ENCODE measurements around the gene CDC42SE1. TPM values are rescaled to one million over a fixed set of nuclear protein-coding genes. Genes with fewer than 3 reads are reported as not detected.

Gene CDC42SE1
- total and polyA plus RNA-seq, 9 of the 15 experiments (the other 6 are each of a cell fraction or from before 2014, with no cell fraction given), result 78.1 to 189 (median 114) TPM

GRCh38 chr1:151060657-151061421, 1.4 kb upstream of the CDC42SE1 start (continued):
- TF ChIP-seq ARID4B (CRISPR knock-in tag; IDR thresholded peaks at IDR 0.05), result no peak
- TF ChIP-seq SMAD4 (CRISPR knock-in tag; conservative IDR thresholded peaks at IDR 0.05), result 0 out of 2 replicates have a peak, but pooled peaks have one; percentile 23
- peak; percentile 73 for TF ChIP-seq NFE2 (IDR thresholded peaks at IDR 0.05; ENCODE audit: low read depth)
- no peak for TF ChIP-seq NFYB (IDR thresholded peaks at IDR 0.05; ENCODE audit: extremely low read depth, insufficient read length)
- no peak for TF ChIP-seq E4F1 (CRISPR knock-in tag; IDR thresholded peaks at IDR 0.05; ENCODE audit: borderline replicate concordance)
- no peak for TF ChIP-seq ZNF449 (CRISPR knock-in tag; IDR thresholded peaks at IDR 0.05)
- no peak for TF ChIP-seq KDM5B (IDR thresholded peaks at IDR 0.05; ENCODE audit: insufficient replicate concordance, low read depth, low read length)
- 0 out of 4 replicates have a peak, but pooled peaks of 1 of the 2 experiments have one; percentile 14 for TF ChIP-seq FOXK2 (conservative IDR thresholded peaks at IDR 0.05 in 1 of 2, IDR thresholded peaks at IDR 0.05 in 1 of 2; ENCODE audit: low read depth in 2 of 2)
- no peak for TF ChIP-seq TARDBP (IDR thresholded peaks at IDR 0.05)
- no peak for TF ChIP-seq HNRNPH1 (optimal IDR thresholded peaks at IDR 0.05; ENCODE audit: low read depth, low read length)
- TF ChIP-seq RAD51 (IDR thresholded peaks at IDR 0.05; ENCODE audit: borderline replicate concordance, low read depth), result no peak
- TF ChIP-seq MAFF (IDR thresholded peaks at IDR 0.05; ENCODE audit: low read length), result 0 out of 2 replicates have a peak, but pooled peaks have one; percentile 30
- no peak for TF ChIP-seq CAMTA2 (CRISPR knock-in tag; conservative IDR thresholded peaks at IDR 0.05)
- TF ChIP-seq ZNF184 (CRISPR knock-in tag; IDR thresholded peaks at IDR 0.05), result no peak
- TF ChIP-seq ZNF140 (CRISPR knock-in tag; IDR thresholded peaks at IDR 0.05), result no peak
- TF ChIP-seq HNRNPLL (IDR thresholded peaks at IDR 0.05; ENCODE audit: low read depth, low read length, poor library complexity, severe bottlenecking), result no peak
- TF ChIP-seq BMI1 (IDR thresholded peaks at IDR 0.05; ENCODE audit: low read length), result no peak
- TF ChIP-seq MLLT1 (IDR thresholded peaks at IDR 0.05), result peak in 1 of 2 experiments; percentile 60; a peak in 3 of 4 replicates

Measured in K562 (cell line).